ENCODE data around the gene SRGAP3. TPM values are rescaled to one million over a fixed set of nuclear protein-coding genes. Genes with fewer than 3 reads are reported as not detected.
"Not testable (repeated sequence)": the region's sequence is repeated elsewhere in the genome, so short reads cannot be mapped to it uniquely, and the experiment has no call there.

Gene SRGAP3
- total and polyA plus RNA-seq, 5 donors: 1.4 to 7.9 (median 2.7) TPM

DNA sequence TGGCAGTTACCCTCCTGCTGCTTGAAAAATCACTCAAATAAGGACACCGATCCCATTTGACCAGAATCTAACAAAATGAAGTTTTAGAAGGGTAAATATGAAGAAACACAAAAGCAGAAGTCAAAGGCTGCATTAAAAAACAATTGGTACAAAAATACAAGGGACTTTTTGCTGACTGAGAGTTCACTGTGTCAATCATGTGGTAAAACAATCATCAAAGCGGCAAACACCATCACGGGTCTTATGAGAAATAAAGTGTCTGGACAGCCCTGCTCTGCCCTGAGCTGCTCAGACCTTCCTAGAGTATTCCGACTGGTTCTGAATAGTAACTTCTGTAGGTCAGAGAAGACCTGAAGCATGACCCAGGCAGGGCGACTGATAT, 148.9 kb downstream of the SRGAP3 start:
- H3K9me3 ChIP-seq (ENCODE audit: control insufficient read depth, low read length): no peaks in the 10 kb centered on the region
- ATAC-seq (no peak), DNase-seq (no peak)
- WGBS: 84% methylated on average over 5 of the region's 5 CpGs
- H3K4me1 ChIP-seq (ENCODE audit: control insufficient read depth, insufficient read depth, low read length): no peaks in the 10 kb centered on the region
- intact Hi-C loops (cut with DNase I): no loop called here
- H3K27ac ChIP-seq (ENCODE audit: low read length): no peak overlapping the region
- H3K27me3 ChIP-seq (ENCODE audit: control insufficient read depth, insufficient read depth): no peaks in the 10 kb centered on the region
- H3K4me3 ChIP-seq (ENCODE audit: low read length): no peak overlapping the region

DNA sequence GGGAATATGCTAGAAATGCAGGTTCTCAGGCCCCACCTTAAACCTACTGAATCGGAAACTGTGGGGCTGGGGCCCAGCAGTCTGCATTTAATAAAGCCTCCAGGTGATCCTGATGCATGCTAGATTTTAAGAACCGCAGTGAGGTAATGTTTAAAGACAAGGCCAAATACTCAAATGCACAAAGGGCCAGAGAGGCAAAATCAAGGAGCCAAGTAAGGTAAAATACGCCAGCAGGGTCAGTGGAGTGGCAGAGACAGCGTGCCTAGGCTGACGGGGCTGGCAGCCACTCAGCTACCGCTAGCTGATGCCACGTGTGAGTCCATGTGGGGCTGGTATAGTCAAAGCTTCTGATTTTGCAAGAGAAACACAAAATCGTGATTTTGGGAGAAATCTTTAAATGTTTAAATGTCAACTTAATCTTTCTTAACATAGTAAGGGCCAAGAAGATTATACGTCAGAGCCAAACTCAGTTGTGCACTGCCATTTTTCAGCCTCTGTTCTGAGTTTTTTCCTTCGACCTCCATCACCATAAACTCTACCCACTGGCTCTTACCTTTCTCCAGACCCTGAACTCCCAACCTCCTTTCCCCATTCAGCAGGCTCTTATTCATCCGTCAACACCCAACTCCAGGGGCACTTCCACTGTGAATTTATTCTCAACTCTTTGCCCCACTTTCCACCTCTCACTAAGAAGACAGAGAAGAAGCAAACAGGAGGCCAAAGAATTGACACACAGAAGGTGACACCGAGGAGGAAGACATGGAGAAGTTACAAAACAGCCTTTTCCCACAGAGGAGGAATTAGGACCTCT, 149.5 kb downstream of the SRGAP3 start:
- H3K4me3 ChIP-seq (ENCODE audit: low read length): no peak overlapping the region
- 89% methylated on average over 12 of the region's 12 CpGs for WGBS
- DNase-seq (no peak), ATAC-seq (no peak)
- H3K4me1 ChIP-seq (ENCODE audit: control insufficient read depth, insufficient read depth, low read length): no peaks in the 10 kb centered on the region
- intact Hi-C loops (cut with DNase I): no loop called here
- no peaks in the 10 kb centered on the region for H3K27me3 ChIP-seq (ENCODE audit: control insufficient read depth, insufficient read depth)
- no peaks in the 10 kb centered on the region for H3K9me3 ChIP-seq (ENCODE audit: control insufficient read depth, low read length)
- H3K27ac ChIP-seq (ENCODE audit: low read length): no peak overlapping the region

- Histone ChIP-seq H3K9me3 (ENCODE audit: control insufficient read depth, low read length) (no peaks in the 10 kb centered on the region), H3K27me3 (ENCODE audit: control insufficient read depth, insufficient read depth) (no peaks in the 10 kb centered on the region), H3K4me1 (ENCODE audit: control insufficient read depth, insufficient read depth, low read length) (no peaks in the 10 kb centered on the region), H3K4me3 (ENCODE audit: low read length) (no peak overlapping the region), H3K27ac (ENCODE audit: low read length) (no peak overlapping the region)
- no peak for ATAC-seq
- WGBS: 61% methylated on average over 17 of the region's 17 CpGs
- intact Hi-C loops (cut with DNase I): no loop called here
- no peak for DNase-seq
Measured at GRCh38 chr3:9098716-9099675, 150.4 kb downstream of the SRGAP3 start.

GRCh38 chr3:9097495-9097894, 152.0 kb downstream of the SRGAP3 start:
- Histone ChIP-seq H3K27ac (ENCODE audit: low read length) (no peak overlapping the region), H3K27me3 (ENCODE audit: control insufficient read depth, insufficient read depth) (no peaks in the 10 kb centered on the region), H3K4me1 (ENCODE audit: control insufficient read depth, insufficient read depth, low read length) (no peaks in the 10 kb centered on the region), H3K4me3 (ENCODE audit: low read length) (no peak overlapping the region), H3K9me3 (ENCODE audit: control insufficient read depth, low read length) (no peaks in the 10 kb centered on the region)
- no peak for ATAC-seq
- 86% methylated on average over 7 of the region's 7 CpGs for WGBS
- no peak for DNase-seq
- intact Hi-C loops (cut with DNase I): no loop called here

DNA sequence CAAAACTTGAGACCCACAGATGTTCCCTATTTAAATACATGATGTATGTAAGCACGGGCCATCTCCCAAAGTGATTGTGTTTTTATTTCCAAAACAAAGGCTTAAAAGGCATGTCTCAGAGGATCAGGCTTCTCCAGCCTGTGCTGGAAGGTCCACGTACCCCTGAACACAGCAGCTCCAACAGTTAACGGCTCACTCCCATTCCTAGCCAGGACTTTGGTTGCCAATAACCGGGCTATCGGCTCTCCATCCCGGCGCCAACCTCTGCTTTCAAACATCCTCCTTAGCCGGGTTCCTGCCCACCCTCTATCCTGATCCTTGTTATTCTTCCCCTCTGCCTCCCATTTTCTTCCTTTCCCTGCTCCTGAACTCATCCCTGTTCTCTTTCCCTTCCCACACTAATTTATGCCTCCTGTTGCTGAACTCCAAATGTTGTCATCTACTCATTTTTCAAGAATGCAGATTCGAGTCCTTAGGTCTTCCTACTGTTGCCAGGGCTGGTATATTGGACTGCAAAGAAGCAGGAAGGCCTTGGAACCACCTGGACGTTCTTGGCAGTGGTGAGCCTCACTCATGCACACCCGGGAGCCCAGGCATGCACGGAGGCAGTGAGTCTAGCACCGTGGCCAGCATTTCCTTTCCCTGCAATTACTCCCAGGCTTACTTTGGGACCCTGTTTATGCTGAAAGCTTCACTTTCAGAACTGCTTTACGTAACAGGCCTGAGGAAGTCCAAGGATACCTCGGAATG, 157.8 kb downstream of the SRGAP3 start:
- Histone ChIP-seq H3K27ac (ENCODE audit: low read length) (no peak overlapping the region), H3K4me3 (ENCODE audit: low read length) (no peak overlapping the region), H3K4me1 (ENCODE audit: control insufficient read depth, insufficient read depth, low read length) (peaks cover 8% of the 10 kb centered on the region), H3K9me3 (ENCODE audit: control insufficient read depth, low read length) (no peaks in the 10 kb centered on the region), H3K27me3 (ENCODE audit: control insufficient read depth, insufficient read depth) (no peaks in the 10 kb centered on the region)
- DNase-seq: no peak
- WGBS: 55% methylated on average over 15 of the region's 15 CpGs
- intact Hi-C loops (cut with DNase I): no loop called here
- no peak for ATAC-seq

- Histone ChIP-seq H3K27ac (ENCODE audit: low read length) (no peak overlapping the region), H3K9me3 (ENCODE audit: control insufficient read depth, low read length) (no peaks in the 10 kb centered on the region), H3K4me1 (ENCODE audit: control insufficient read depth, insufficient read depth, low read length) (peaks cover 8% of the 10 kb centered on the region), H3K4me3 (ENCODE audit: low read length) (no peak overlapping the region), H3K27me3 (ENCODE audit: control insufficient read depth, insufficient read depth) (no peaks in the 10 kb centered on the region)
- ATAC-seq: peak; percentile 73 to 82
- DNase-seq: peak in 1 of 3 donors; percentile 65
- intact Hi-C loops (cut with DNase I): no loop called here
- WGBS: 51% methylated on average over 12 of the region's 12 CpGs
Measured at GRCh38 chr3:9088441-9089353, 160.7 kb downstream of the SRGAP3 start.

DNA sequence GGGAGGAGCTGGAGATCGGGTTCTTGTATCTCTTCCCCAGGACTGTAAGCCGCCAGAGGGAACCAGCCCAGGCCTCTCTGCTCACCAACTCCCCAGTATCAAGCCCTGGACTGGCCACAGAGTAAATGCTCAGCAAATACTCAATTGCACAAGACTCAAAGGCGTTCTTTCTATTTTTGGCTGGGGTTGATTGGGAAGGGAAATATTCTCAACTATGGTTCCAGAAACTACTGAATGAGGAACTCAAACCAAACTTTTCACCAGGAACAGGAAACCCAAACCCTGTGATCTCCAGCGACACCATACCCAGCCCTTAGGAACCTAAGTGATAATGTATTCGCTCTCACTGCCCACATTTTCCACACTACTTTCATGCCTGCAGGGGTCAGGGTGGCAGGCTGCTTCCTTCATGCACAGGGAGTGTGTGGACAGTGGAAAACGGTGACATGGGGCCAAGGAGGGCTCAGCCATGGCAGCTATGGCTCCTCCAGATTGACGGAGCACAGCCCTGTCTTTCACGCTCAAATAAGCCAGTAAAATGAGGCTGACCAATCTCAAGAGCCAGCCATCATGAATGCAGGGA, 161.5 kb downstream of the SRGAP3 start:
- no peak overlapping the region for H3K4me3 ChIP-seq (ENCODE audit: low read length)
- peak overlapping the region; percentile 45 for H3K27ac ChIP-seq (ENCODE audit: low read length)
- H3K4me1 ChIP-seq (ENCODE audit: control insufficient read depth, insufficient read depth, low read length): peaks cover 8% of the 10 kb centered on the region
- no peaks in the 10 kb centered on the region for H3K27me3 ChIP-seq (ENCODE audit: control insufficient read depth, insufficient read depth)
- ATAC-seq (peak; percentile 76 to 88), DNase-seq (peak in 2 of 3 donors; percentile 48 to 78)
- WGBS: 52% methylated on average over 8 of the region's 8 CpGs
- no peaks in the 10 kb centered on the region for H3K9me3 ChIP-seq (ENCODE audit: control insufficient read depth, low read length)
- intact Hi-C loops (cut with DNase I): no loop called here

GRCh38 chr3:9085428-9085827, 164.0 kb downstream of the SRGAP3 start:
- intact Hi-C loops (cut with DNase I); H3K4me1 ChIP-seq (ENCODE audit: control insufficient read depth, insufficient read depth, low read length); ATAC-seq; DNase-seq; H3K4me3 ChIP-seq (ENCODE audit: low read length); H3K27me3 ChIP-seq (ENCODE audit: control insufficient read depth, insufficient read depth); H3K27ac ChIP-seq (ENCODE audit: low read length); H3K9me3 ChIP-seq (ENCODE audit: control insufficient read depth, low read length): not testable (repeated sequence)
- WGBS: 64% methylated on average over 2 of the region's 2 CpGs

GRCh38 chr3:9081184-9081818, 168.1 kb downstream of the SRGAP3 start:
- no peak overlapping the region for H3K4me3 ChIP-seq (ENCODE audit: low read length)
- ATAC-seq: no peak
- WGBS: 90% methylated on average over 1 of the region's 1 CpG
- H3K27me3 ChIP-seq (ENCODE audit: control insufficient read depth, insufficient read depth): no peaks in the 10 kb centered on the region
- H3K9me3 ChIP-seq (ENCODE audit: control insufficient read depth, low read length): no peaks in the 10 kb centered on the region
- intact Hi-C loops (cut with DNase I): no loop called here
- H3K4me1 ChIP-seq (ENCODE audit: control insufficient read depth, insufficient read depth, low read length): no peaks in the 10 kb centered on the region
- H3K27ac ChIP-seq (ENCODE audit: low read length): no peak overlapping the region
- DNase-seq: no peak

Measured in right cardiac atrium (tissue), 5 donors.